HG03432 (cell line): ENCODE results near the gene AP1G1.
A peak's percentile ranks its signal among the peaks of the same experiment; 100 is the strongest.
"Not testable (repeated sequence)": the region's sequence is repeated elsewhere in the genome, so short reads cannot be mapped to it uniquely, and the experiment has no call there.

Experiments
- ATAC-seq: cut with Tn5 transposase; IDR thresholded peaks from one replicate; pipeline ENCODE4 v1.9.1; 2021; ENCODE audit warnings: mild to moderate bottlenecking, moderate library complexity; ENCODE audit not compliant: unreplicated experiment

AP1G1 gene

DNA sequence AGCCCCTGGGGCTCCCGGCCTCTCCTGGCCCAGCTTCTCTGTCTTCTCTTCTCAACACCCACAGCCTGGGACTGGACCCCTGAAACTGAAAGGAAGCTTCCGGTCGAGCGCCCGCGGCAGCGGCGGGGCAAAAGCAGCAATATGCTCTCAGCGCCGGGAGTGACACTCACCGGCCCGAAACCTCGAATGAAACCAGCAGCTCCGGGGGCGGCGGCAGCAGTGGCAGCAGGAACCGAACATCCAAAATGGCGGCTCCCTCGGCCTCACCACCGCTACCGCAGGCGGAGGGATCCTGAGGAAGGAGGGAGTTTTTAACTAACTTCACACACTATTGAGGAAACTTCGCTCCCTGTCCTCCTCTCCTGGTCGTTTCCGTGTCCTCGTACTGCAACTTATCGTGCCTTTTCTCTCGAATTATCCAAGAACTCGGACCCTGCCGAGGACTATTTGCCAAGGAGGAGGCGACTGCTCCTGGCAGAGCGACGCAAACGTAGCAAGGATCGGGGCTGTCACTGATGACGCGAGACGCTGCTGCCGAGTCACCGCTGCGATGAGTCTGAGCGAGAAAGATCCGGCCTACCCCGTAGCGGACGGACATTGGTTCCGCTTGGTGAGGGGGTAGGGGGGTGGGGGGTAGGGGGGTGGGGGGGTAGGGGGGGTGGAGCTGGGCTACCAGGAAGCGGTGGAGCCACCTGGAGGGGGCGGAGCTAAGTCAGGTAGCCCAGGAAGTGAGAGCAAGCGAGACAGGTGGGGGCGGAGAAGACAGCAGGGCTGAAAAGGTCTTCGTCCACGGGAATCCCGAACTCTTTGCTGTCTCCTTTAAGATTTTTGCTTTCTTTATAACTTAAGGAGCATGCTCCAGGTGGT, at the start of gene AP1G1:
Gene AP1G1 (minus strand): TSS at position 242 of the 867 bp plus-strand sequence. CDS start 19,355 bp downstream, outside the sequence.
- peak; percentile 83 for ATAC-seq

DNA sequence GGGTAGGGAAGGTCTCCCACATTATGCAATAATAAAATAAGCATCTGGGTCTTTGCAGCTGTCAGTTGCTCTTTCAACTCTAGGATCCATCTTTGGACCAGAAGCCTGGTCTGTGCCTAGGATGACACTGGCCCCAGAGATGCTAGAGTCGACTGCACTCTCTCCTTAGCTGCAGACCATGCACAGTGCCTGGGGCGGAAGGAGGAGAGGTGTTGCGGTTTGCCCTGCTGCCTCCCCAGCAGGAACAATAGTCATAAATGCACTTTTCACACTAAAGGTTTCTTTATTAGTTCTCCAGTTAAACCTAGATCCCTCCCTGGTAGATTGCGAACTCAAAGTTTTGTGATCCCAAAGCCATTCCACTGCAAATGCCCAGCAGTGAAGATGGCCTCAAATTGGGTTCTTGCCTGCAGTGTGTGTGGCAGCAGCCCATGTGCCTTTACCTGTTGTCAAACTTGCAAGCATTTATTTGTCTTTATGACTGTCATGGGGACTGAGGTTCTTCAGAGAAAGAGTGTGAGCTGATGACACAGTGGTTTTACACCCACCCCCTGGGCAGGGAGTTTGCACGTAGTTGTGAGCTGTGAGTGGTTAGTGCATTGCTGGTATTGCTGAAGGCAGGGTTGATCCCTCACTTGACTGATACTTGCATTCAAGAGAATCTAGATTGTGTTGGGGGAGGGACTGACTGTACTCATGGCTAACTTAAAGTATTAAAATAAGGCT, 47.5 kb upstream of the AP1G1 start:
- no peak for ATAC-seq

DNA sequence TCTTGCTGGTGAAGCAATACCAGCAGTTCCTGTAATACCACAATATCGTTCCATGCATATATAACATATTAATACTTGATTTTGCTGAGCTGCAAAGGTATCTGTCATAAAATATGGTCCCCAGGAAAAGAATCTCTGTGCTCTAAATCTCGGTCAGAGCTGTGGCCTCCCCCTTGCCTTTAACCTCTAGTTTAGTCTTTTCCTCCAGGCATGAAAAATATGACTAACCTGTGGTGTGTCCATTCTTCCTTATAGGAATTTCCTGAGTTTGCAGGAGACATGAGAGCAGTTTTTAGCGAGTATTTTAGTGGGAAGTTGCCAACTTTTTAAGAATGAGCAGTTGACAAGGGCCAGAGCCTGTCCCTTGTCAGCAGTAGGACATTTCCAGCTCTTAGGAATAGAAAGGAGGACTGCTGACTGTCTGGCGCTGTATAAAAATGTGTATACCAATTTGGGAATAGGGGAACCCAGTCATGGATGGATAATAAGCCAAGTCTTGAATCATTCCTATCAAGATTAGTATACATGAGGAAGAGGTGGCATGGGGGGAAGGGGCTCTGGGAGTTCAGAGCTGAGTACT, 45.8 kb upstream of the AP1G1 start:
- no peak for ATAC-seq

DNA sequence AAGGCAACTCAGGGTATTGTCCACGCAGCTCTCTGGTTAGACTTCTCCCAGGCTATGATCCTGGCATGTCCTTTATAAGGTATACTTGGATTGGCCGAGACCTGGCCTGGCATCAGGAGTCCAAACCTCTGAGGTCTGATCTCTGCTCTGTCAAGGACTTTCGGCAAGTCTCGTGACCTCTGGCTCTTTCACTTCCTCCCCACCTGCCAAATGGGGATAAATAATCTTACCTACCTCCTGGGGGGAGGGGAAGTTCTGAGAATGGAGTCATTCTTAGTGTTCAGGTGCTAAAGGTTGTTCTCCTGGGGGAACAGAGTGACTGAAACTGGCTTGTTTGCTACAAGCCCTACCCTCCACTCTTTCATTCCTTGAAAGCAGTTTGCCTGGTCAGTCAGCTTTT, 44.8 kb upstream of the AP1G1 start:
- peak; percentile 69 for ATAC-seq

DNA sequence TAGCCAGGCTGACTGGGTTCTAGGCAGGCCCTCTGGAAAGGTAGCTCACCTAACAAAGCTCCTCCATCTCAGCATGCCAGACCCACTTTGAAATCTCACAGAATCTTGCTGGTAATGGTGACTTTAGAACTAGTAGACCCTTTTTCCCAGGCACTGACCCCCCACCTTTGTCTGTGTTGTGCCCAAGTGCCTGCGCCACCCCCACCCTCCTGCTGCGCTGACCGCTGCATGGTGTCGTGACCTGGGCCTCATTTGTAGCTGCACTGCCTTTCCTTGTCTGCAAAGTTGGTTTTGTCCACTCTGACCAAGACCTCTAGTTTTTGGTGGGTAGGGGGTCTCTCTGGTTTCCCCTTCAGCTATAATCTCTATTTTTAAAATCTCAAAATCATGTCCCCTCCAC, 43.9 kb upstream of the AP1G1 start:
- ATAC-seq, result no peak

DNA sequence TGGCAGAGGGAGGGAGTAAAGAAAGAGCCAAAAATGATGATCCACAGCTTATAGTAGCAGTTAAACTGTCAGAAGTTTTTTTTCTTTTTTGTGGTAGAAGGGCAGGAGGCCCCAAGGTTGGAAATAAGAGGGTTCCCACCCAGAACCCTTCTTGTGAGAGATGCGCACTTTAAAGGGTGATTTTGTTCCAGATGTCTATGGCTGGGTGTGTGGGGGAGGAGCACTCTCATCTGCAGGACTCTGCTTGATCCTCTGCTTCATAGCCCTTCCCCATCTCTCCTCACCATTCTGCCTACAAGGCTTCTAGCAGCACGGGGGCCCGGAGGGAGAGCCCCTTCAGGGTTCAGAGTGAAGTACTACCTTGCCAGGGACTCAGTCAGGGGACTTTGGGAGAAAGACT, 43.5 kb upstream of the AP1G1 start:
- no peak for ATAC-seq

DNA sequence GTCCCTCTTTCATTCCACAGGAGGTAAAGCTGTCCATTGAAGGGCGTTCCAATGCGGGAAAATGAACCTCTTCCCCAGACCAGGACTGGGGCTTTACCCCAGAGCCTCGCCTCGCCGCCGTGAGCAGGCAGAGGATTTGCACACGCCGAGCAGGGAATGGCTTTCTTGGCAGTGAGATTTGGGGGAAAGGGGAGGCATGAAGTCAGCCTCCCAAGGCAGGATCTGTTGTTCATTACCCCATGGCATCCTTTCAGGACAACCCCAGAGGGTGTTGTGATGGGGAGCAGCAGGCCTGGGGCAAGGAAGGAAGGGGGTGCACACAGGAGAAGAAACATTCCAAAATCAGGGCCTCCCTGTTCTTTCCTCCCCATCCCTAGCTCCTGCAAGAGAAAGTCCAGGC, 43.1 kb upstream of the AP1G1 start:
- no peak for ATAC-seq

DNA sequence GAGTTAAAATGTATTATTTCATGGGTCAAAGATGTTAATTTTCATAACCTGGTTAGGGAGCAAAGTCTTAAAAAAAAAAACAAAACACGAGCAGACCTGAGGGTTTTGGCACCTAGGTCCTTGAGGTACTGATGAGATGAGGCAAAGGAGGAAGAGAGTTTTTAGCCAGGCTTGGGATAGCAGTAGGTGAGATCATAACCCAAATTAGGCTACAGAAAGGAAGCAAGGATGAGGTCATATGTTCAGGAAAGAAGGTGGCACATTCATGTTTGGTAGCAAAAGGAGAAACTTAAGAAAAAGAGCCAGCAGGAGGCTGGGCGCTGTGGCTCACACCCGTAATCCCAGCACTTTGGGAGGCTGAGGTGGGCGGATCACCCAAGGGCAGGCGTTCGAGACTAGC, 40.0 kb upstream of the AP1G1 start:
- ATAC-seq, result no peak

DNA sequence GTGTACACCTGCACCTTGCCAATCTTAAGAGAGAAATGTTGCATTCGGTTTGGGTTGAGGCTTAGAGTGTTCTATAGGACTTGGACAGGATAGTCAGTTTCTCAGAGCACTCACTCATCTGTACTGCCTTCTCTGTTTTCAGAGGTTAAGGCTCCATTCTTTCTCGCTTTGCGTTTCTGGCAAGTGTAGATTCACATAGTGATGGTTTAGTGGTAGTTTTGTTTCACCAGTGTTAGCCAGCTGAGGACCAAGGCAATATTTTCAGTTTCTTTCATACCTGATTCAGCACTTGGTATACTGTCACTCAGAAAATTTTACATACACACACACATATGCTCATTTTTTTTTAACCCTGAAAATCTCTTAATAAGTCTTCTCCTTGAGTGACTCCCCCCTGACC, 38.5 kb upstream of the AP1G1 start:
- ATAC-seq, result no peak

DNA sequence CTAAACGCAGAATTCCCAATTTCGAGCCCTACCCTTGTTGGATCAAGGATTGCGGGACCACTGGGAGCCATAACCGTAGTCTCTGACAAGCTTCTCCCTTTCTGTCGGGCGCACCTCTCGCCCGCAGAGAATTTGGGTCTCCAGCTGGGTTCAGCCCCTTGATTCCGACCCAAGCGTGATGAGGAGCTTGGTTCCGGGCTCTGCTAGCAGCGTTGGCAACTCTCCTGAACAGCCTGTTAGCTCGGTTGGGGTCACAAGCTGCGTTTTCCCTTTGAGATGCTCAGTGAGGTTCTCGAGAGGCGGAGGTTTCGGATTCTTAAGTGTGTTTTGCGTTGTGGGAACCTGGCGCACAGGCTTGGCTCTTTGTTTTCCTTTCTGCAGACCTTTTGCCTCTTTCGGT, 37.8 kb upstream of the AP1G1 start:
- ATAC-seq, result peak; percentile 1

DNA sequence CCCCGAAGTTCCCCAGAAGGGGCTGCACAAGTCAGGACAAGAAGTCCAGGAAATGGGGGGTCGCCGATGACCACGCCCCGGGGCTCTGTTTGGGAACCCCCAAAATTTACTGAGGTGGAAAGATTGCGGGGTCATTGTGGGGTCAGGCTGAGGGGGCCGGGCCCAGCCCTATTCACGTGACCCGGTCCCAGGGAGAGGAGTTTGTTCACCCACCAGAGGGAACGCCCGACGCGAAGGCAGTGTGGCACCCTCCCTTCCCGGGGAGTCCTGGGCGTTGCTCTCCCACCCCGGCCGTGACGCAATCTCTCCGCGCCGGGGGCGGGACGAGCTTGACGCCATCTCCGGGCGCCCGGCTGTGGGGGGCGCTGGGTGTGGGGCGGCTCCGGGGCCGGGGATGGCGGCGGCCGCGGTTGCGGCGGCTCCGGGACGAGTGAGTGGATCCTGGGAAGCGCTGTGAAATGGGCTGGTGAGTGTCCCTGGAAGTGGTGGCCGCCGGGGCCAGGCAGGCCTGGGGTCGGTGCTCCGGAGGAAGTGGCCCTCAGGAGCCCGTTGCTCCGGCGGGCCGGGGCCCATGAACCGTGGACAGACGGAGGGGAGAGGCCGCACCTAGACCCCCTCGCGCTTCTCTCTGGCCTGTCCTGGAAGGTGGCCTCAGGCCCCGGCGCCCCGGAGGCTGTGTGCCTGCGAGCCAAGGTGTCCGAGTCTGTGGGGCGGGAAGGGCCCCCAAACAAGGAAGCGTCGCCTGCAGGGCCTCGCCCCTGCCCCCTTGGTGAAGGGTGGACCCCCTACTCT, 37.2 kb upstream of the AP1G1 start, which contains the start of gene ATXN1L:
Gene ATXN1L (plus strand): TSS at position 338 of the 792 bp plus-strand sequence. CDS start 3,765 bp downstream, outside the sequence.
- peak; percentile 79 for ATAC-seq

DNA sequence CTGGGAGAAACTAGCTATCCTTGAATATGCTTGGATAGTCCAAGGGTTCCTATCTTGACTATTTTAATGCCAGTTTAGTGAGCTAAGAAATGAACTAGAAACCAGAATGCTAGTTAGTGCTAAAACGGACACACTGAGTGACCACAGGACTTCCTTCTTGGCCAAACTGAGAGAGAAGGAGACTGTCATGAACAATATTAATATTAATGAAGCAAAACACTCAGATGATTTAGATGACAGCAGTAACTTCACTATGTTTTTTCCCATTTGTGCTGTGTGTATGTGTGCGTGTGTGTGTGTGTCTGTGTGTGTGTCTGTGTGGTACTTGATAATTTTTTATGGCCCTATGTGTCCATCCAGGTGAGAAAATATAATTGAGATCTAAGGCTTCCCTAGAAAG, 34.9 kb upstream of the AP1G1 start:
- ATAC-seq, result no peak

DNA sequence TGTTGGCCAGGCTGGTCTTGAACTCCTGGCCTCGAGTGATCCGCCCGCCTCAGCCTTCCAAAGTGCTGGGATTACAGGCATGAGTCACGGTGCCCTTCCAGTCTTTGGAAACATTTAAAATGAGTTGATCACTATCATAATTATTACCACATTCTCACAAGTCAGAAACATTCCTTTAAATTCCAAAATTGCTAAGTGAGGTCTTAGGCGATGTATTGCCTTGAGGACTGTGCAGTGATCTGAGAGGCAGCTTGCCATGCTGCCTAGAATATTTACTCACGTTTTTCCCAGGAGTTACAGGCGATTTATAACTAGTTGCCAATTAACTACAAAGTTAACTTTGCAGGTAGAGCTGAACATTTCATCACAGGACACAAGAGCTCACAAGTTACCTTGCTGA, 31.4 kb upstream of the AP1G1 start:
- ATAC-seq, result no peak

DNA sequence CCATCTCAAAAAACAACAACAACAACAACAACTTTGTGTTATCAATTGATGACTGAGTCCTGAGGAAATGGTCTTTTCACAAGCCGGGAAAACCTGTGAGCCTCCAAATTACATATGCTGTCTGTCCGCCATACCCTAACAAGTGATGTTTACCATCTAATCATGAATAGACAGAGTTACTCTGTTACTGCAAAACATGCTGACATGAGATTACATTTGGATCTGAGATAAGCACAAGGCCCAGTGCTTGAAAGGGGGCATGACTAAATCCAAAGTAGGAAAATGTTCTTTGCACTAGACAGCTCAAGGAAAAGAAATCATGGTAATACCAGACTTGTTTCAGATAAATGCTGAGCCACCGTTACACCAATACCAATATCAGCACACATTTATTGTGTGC, 28.5 kb upstream of the AP1G1 start:
- no peak for ATAC-seq

DNA sequence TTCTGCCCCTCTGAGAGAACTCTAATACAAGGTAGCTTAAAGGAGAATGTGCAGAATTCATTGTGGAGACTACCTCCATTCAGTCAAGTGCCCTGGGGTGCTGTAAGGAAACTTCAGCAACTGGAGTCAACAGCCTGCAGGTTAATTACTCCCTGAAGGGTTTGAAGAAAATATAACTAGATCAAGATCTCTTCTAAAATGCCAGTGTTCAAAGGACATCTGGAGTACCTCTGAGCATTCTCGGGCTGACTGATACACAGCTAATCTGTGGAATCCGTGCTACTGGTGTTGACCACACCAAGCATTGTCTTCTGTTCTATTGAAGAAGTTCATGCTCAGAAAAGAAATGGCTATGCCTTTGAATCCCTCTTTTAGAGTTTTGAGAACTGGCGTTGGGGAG, 25.7 kb upstream of the AP1G1 start:
- ATAC-seq, result no peak

DNA sequence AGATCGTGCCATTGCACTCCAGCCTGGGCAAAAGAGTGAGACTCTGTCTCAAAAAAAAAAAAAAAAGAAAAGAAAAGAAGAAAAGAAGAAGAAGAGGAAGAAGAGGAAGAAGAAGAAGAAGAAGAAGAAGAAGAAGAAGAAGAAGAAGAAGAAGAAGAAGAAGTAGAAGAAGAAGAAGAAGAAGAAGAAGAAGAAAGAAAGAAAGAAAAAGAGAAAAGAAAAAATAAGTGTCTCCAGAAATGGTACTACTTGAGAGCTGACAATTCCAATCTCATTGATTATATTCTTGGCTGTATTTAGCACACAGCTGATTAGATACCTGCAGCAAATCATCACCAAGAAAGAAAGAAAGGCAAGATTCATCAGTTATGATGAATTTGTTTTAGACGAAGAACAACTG, 23.5 kb upstream of the AP1G1 start:
- not testable (repeated sequence) for ATAC-seq

DNA sequence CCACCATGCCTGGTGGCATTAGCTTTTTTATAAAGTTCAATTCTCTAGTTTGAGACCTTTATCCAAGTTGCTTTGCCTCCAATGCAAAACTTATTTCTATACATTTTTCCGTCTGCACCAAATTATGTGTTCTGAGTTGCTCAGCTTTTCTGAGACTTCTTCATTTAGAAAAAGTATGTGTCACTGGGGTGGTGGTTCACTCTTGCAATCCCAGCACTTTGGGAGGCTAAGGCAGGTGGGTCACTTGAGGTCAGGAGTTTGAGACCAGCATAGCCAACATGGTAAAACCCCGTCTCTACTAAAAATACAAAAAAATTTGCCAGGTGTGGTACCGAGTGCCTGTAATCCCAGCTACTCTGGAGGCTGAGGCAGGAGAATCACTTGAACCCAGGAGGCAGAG, 23.1 kb upstream of the AP1G1 start:
- not testable (repeated sequence) for ATAC-seq

DNA sequence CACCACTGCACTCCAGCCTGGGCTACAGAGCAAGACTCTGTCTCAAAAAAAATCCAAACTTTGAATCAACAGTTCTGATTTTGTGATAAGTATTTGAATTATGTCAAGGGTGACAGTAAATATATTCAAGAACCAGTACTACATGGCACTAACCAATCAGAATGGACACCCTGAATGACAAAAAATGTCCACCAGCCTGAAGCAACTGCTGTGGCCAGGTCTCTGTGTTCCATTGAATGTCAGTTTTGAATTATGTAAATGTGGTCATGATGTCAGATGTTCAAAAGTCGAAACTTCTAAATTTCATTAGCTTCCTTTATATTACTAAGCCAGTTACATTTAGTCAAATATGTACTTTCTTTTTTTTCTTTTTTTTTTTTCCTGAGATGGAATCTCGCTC, 21.7 kb upstream of the AP1G1 start:
- ATAC-seq, result no peak

DNA sequence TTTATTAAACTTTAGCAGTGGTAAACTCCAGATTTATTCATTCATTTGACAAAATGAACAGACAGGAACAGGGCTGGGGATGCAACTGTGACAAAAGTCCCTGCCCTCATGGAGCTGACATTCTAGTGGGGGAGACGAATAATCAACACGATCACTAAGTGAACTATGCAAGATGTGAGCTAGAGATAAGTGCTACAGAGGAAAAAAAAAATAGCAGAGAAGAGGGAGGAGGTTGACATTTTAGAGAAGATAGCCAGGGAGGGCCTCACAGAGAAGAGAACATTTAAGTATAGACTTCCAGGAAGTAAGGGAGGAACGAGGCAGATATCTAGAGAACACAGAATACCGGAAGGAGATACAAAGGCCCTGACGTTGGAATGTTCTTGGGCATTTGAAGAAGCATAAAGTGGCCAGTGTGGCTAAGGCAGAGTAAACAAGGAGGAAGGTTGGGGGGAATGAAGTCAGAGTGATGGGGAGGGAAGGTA, 17.9 kb upstream of the AP1G1 start:
- no peak for ATAC-seq

DNA sequence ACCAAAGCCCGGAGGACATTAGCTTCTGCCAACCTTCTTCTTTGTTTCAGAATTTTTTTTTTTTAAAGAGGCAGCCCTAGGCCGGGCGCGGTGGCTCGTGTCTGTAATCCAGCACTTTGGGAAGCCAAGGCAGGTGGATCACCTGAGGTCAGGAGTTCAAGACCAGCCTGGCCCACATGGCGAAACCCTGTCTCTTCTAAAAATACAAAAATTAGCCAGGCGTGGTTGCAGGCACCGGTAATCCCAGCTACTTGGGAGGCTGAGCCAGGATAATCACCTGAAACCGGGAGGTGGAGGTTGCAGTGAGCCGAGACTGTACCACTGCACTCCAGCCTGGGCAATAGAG, 8.5 kb upstream of the AP1G1 start:
- peak; percentile 17 for ATAC-seq

DNA sequence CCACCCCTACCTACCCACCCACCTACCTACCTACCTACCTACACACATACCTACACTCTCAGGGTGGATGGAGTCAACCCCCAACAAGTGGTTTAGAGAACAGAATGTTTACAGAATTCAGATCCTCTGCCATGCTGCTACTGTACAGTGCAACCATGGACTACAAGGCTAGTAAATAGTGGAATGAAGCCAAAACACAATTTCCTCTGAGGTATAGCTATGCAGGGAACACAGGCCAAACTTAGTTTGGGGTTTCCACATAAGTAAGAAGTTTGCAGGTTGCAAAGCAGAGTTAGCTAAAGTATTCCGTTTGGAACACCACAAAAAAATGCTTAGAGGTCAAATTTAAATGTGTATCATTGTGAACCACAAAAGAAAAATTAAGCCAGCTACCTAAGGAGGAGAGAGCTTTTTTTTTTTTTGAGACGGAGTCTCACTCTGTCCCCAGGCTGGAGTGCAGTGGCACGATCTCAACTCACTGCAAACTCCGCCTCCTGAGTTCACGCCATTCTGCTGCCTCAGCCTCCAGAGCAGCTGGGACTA, 2.7 kb upstream of the AP1G1 start:
- no peak for ATAC-seq
